Endothelial cell (in vitro differentiated cells): Measurements from ENCODE around the gene SDCCAG8. TPM values are rescaled to one million over a fixed set of nuclear protein-coding genes. Genes with fewer than 3 reads are reported as not detected.
"Not testable (repeated sequence)": the region's sequence is repeated elsewhere in the genome, so short reads cannot be mapped to it uniquely, and the experiment has no call there.

Experiments
- DNase-seq: peaks from one replicate; pipeline ENCODE4 v3.0.0; 2021; ENCODE audit warnings: low spot score
- H3K27ac Mint-ChIP-seq: one replicate; pipeline ENCODE4 v1.8.0; 2021; ENCODE audit warnings: mixed read lengths, inconsistent platforms; ENCODE audit not compliant: unreplicated experiment
- H3K27me3 Mint-ChIP-seq: one replicate; pipeline ENCODE4 v1.8.0; 2021; ENCODE audit warnings: mild to moderate bottlenecking, moderate library complexity, mixed read lengths, inconsistent platforms; ENCODE audit not compliant: unreplicated experiment
- H3K36me3 Mint-ChIP-seq: one replicate; pipeline ENCODE4 v1.8.0; 2021; ENCODE audit warnings: mild to moderate bottlenecking, low read depth, mixed read lengths, inconsistent platforms; ENCODE audit not compliant: unreplicated experiment
- H3K4me1 Mint-ChIP-seq: one replicate; pipeline ENCODE4 v1.8.0; 2021; ENCODE audit warnings: mild to moderate bottlenecking, mixed read lengths, inconsistent platforms; ENCODE audit not compliant: unreplicated experiment
- H3K4me3 Mint-ChIP-seq: one replicate; pipeline ENCODE4 v1.8.0; 2021; ENCODE audit warnings: mild to moderate bottlenecking, mixed read lengths, inconsistent platforms; ENCODE audit not compliant: unreplicated experiment
- H3K9me3 Mint-ChIP-seq: one replicate; pipeline ENCODE4 v1.8.0; 2021; ENCODE audit warnings: mixed read lengths, inconsistent platforms; ENCODE audit not compliant: unreplicated experiment
- long read RNA-seq: library from polyadenylated mRNA; unstranded; transcript quantifications from one replicate; pipeline ENCODE4 v2.0.0, GENCODE V29; 2020; ENCODE audit not compliant: unreplicated experiment
- total RNA-seq: library from RNA; stranded (reverse); fragmentation: NEBNext Ultra II Directional; extraction: Animal tissue kit (Norgen Biotek cat#: 25700); gene quantifications from one replicate; pipeline ENCODE4 v1.2.1, GENCODE V29; 2021; ENCODE audit not compliant: unreplicated experiment
- TF ChIP-seq, protein P1 (sequence below): fragments of 200-600 bp; sonication (generic); IDR thresholded peaks from one replicate; pipeline ENCODE4 v1.5.0; 2021; ENCODE audit warnings: antibody characterized with exemption; ENCODE audit not compliant: unreplicated experiment

Gene SDCCAG8
- total RNA-seq, result 41.9 TPM
- long read RNA-seq, partial matches to known transcripts, result 13 of 22 reads
- long read RNA-seq, other reads (novel, unspliced or antisense), result 8 of 22 reads

- TF ChIP-seq, protein P1, sequence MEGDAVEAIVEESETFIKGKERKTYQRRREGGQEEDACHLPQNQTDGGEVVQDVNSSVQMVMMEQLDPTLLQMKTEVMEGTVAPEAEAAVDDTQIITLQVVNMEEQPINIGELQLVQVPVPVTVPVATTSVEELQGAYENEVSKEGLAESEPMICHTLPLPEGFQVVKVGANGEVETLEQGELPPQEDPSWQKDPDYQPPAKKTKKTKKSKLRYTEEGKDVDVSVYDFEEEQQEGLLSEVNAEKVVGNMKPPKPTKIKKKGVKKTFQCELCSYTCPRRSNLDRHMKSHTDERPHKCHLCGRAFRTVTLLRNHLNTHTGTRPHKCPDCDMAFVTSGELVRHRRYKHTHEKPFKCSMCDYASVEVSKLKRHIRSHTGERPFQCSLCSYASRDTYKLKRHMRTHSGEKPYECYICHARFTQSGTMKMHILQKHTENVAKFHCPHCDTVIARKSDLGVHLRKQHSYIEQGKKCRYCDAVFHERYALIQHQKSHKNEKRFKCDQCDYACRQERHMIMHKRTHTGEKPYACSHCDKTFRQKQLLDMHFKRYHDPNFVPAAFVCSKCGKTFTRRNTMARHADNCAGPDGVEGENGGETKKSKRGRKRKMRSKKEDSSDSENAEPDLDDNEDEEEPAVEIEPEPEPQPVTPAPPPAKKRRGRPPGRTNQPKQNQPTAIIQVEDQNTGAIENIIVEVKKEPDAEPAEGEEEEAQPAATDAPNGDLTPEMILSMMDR, result no peak
- Mint-ChIP-seq H3K9me3 (no peaks in the 10 kb centered on the region), H3K36me3 (peaks cover 9% of the 10 kb centered on the region), H3K27ac (peak within 1 kb of the TSS; percentile 98), H3K4me1 (peaks cover 25% of the 10 kb centered on the region), H3K4me3 (peak within 1 kb of the TSS; percentile 97), H3K27me3 (peaks cover 8% of the 10 kb centered on the region)
- peak; percentile 93 for DNase-seq
Measured at GRCh38 chr1:243255791-243256512, at the start of gene SDCCAG8. Gene SDCCAG8, plus strand, starts transcription at chr1:243256041. Its CDS starts 133 bp downstream, at chr1:243256174.

DNA sequence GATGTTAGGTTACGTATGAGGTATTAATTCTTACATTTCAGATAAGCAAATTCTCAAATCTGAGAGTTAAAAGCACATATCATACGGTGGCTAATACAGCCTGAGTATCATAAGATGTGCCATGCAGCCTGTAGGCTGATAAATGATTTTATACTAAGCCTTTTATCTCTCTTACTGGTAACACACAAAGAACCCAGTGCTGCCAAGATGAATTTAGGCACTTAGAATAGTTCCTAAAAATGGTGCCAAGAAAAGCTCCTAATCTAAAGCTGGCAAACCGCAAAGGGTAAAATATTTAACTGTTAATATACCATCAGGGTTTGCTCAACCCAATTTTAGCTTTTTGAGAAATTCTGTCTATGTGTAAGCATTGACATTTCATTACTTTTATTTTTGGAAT lies 43.9 kb upstream of the SDCCAG8 start:
- not testable (repeated sequence) for H3K27ac Mint-ChIP-seq, H3K4me1 Mint-ChIP-seq, H3K4me3 Mint-ChIP-seq, DNase-seq, H3K27me3 Mint-ChIP-seq, H3K9me3 Mint-ChIP-seq
- peaks cover 10% of the 10 kb centered on the region for H3K36me3 Mint-ChIP-seq

GRCh38 chr1:243213045-243213787 lies 42.6 kb upstream of the SDCCAG8 start:
- Mint-ChIP-seq H3K9me3 (no peaks in the 10 kb centered on the region), H3K4me1 (peaks cover 8% of the 10 kb centered on the region), H3K36me3 (peaks cover 22% of the 10 kb centered on the region), H3K27ac (no peak overlapping the region), H3K27me3 (peaks cover 3% of the 10 kb centered on the region), H3K4me3 (no peak overlapping the region)
- TF ChIP-seq, protein P1, result no peak
- DNase-seq, result no peak

DNA sequence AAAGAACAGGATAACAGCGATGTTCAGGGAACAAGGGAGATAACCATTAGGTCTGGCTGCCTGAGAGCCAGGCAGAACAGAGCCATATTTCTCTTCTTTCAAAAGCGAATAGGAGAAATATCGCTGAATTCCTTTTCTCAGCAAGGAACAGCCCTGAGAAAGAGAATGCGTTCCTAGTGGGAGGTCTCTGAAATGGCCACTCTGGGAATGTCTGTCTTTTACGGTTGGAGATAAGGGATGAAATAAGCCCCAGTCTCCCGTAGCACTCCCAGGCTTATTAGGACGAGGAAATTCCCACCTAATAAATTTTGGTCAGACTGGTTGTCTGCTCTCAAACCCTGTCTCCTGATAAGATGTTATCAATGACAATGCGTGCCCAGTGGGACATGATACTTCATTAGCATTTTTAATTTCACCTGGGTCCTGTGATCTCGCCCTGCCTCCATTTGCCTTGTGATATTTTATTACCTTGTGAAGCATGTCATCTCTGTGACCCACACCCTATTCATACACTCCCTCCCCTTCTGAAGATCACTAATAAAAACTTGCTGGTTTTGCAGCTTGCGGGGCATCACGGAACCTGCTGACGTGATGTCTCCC lies 40.5 kb upstream of the SDCCAG8 start:
- peaks cover 34% of the 10 kb centered on the region for H3K36me3 Mint-ChIP-seq
- H3K4me1 Mint-ChIP-seq, DNase-seq, H3K9me3 Mint-ChIP-seq, H3K27me3 Mint-ChIP-seq: not testable (repeated sequence)
- peak overlapping the region; percentile 30 for H3K27ac Mint-ChIP-seq
- peak overlapping the region; percentile 71 for H3K4me3 Mint-ChIP-seq

DNA sequence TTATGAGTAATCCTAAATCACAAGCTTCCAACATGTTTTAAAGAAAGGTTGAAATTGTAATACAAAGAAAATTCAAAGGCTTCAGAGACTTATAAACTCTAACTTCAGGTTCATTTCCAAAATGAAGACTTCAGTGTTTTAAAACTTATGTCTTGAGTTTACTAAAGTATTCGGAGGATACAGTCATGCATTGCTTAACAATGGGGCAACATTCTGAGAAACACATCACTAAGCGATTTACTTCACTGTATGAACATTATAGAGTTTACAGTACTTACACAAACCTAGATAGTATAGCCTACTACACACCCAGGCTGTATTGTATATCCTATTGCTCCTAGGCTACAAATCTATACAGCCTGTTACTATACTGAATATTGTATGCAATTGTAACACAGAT lies 39.1 kb upstream of the SDCCAG8 start:
- peaks cover 8% of the 10 kb centered on the region for H3K4me1 Mint-ChIP-seq
- no peak overlapping the region for H3K4me3 Mint-ChIP-seq
- no peak overlapping the region for H3K27ac Mint-ChIP-seq
- H3K9me3 Mint-ChIP-seq, result no peaks in the 10 kb centered on the region
- H3K27me3 Mint-ChIP-seq, result peaks cover 3% of the 10 kb centered on the region
- TF ChIP-seq, protein P1, result no peak
- DNase-seq, result no peak
- peaks cover 39% of the 10 kb centered on the region for H3K36me3 Mint-ChIP-seq
